ENCODE data around the gene ZNF326.

- TF ChIP-seq CTCF (IDR thresholded peaks at IDR 0.05) (no peak), POLR2A (IDR thresholded peaks at IDR 0.05) (no peak)
These were observed 73.8 kb downstream of the ZNF326 start for GRCh38 chr1:90068611-90069280.
